Activated CD4-positive, alpha-beta T cell treated with anti-CD3 and anti-CD28 coated beads, Interleukin-2, amount 50 U/mL, for 24 hours (primary cell): ENCODE results near the gene HMCES.
A peak's percentile ranks its signal among the peaks of the same experiment; 100 is the strongest.

Source experiments
- DNase-seq, 2 donors: peaks; one replicate each; pipeline ENCODE4 v3.0.0-alpha.2; 2020; ENCODE audit warnings: low read depth in 1 of 2, low spot score in 1 of 2

Gene HMCES

GRCh38 chr3:129295286-129295685 is 16.6 kb downstream of the HMCES start:
- DNase-seq = no peak

GRCh38 chr3:129304146-129304961 is 25.7 kb downstream of the HMCES start:
- no peak for DNase-seq

GRCh38 chr3:129304962-129305222 is 26.2 kb downstream of the HMCES start:
- no peak for DNase-seq

GRCh38 chr3:129305592-129306091 is 27.0 kb downstream of the HMCES start:
- no peak for DNase-seq

- DNase-seq = no peak
Observed at GRCh38 chr3:129308636-129309035, 30.0 kb downstream of the HMCES start.

GRCh38 chr3:129310111-129311011 is 31.7 kb downstream of the HMCES start:
- no peak for DNase-seq

GRCh38 chr3:129311054-129311902 is 32.6 kb downstream of the HMCES start:
- no peak for DNase-seq

GRCh38 chr3:129312021-129312639 is 33.5 kb downstream of the HMCES start:
- no peak for DNase-seq

GRCh38 chr3:129312671-129313414 is 34.2 kb downstream of the HMCES start:
- no peak for DNase-seq

GRCh38 chr3:129313415-129313664 is 34.7 kb downstream of the HMCES start:
- DNase-seq = no peak

- no peak for DNase-seq
Observed at GRCh38 chr3:129313665-129314385, 35.2 kb downstream of the HMCES start.

GRCh38 chr3:129314386-129315222 is 35.9 kb downstream of the HMCES start:
- DNase-seq = peak in 1 of 2 donors; percentile 37

GRCh38 chr3:129315223-129315997 is 36.7 kb downstream of the HMCES start:
- DNase-seq = peak in 1 of 2 donors; percentile 13

- no peak for DNase-seq
Observed at GRCh38 chr3:129315998-129316247, 37.3 kb downstream of the HMCES start.

GRCh38 chr3:129316248-129317013 is 37.8 kb downstream of the HMCES start:
- DNase-seq = peak; percentile 89 to 95

- DNase-seq = no peak
Observed at GRCh38 chr3:129317014-129317771, 38.5 kb downstream of the HMCES start.

- DNase-seq = no peak
Observed at GRCh38 chr3:129317848-129318247, 39.2 kb downstream of the HMCES start.
